AG04450 (cell line): Measurements from ENCODE around the gene ENKUR. TPM values are rescaled to one million over a fixed set of nuclear protein-coding genes. Genes with fewer than 3 reads are reported as not detected.
"Not testable (repeated sequence)": the region's sequence is repeated elsewhere in the genome, so short reads cannot be mapped to it uniquely, and the experiment has no call there.

Source experiments
- CTCF ChIA-PET: fragments of 300-600, 350-600 bp; formaldehyde crosslinking; extraction: SDS; loops from one replicate; lab custom pipeline; 2022; ENCODE audit warnings: antibody characterized with exemption, inconsistent platforms; lab: Charles Lee
- POLR2A ChIA-PET: fragments of 350-600 bp; formaldehyde crosslinking; extraction: SDS; loops from one replicate; lab custom pipeline; 2021; ENCODE audit warnings: antibody characterized with exemption, inconsistent platforms; lab: Yijun Ruan, JAX
- DNase-seq: peaks from one replicate; pipeline ENCODE4 v3.0.0-alpha.2; 2011; ENCODE audit warnings: low read depth, low spot score
- H3K27ac ChIP-seq: one replicate; pipeline ENCODE4 v1.5.1; 2012; ENCODE audit warnings: low read depth, low read length, control low read depth
- H3K27me3 ChIP-seq: one replicate; pipeline ENCODE4 v1.6.0; 2012; ENCODE audit warnings: low read length; ENCODE audit not compliant: control insufficient read depth, insufficient read depth
- H3K4me3 ChIP-seq: 2 replicates; pipeline ENCODE4 v1.5.1; 2011; ENCODE audit warnings: mild to moderate bottlenecking, low read depth, low read length, control low read depth
- H3K9me3 ChIP-seq: 2 replicates; pipeline ENCODE4 v1.5.1; 2012; ENCODE audit warnings: low read length; ENCODE audit not compliant: control insufficient read depth, insufficient read depth
- CTCF ChIP-seq: IDR thresholded peaks from 2 replicates; pipeline ENCODE4 v1.5.1; 2011; ENCODE audit warnings: low read depth, low read length, control low read depth, inconsistent platforms
- polyA plus RNA-seq: library from polyadenylated mRNA; depleted of rRNA; stranded (reverse); fragments of >200 nt; gene quantifications from 2 replicates; pipeline ENCODE4 v1.2.3, GENCODE V29; 2011

ENKUR gene
- polyA plus RNA-seq, 1 experiment: 0.11 TPM

- Histone ChIP-seq H3K9me3 (no peaks in the 10 kb centered on the region), H3K27ac (no peak overlapping the region), H3K4me3 (no peak overlapping the region), H3K27me3 (no peaks in the 10 kb centered on the region)
- ChIA-PET POLR2A (no interaction called here), CTCF (interaction anchor here (0.6 to 1.5 kb wide), 5 partner anchors 9 to 225 kb away, joined by 3 to 6 read pairs (median 3); no protein-coding TSS in a partner anchor)
- no peak for TF ChIP-seq CTCF
- no peak for DNase-seq
Observed at GRCh38 chr10:24961582-24961981, 54.4 kb downstream of the ENKUR start.

GRCh38 chr10:24959382-24959730 lies 56.6 kb downstream of the ENKUR start:
- no peak overlapping the region for H3K4me3 ChIP-seq
- ChIA-PET CTCF (no interaction called here), POLR2A (interaction anchor here (0.6 kb wide), 1 partner anchor 555 kb away, joined by 7 read pairs; no protein-coding TSS in a partner anchor)
- DNase-seq: no peak
- H3K27me3 ChIP-seq: no peaks in the 10 kb centered on the region
- TF ChIP-seq CTCF: no peak
- no peaks in the 10 kb centered on the region for H3K9me3 ChIP-seq
- H3K27ac ChIP-seq: peak overlapping the region; percentile 74

DNA sequence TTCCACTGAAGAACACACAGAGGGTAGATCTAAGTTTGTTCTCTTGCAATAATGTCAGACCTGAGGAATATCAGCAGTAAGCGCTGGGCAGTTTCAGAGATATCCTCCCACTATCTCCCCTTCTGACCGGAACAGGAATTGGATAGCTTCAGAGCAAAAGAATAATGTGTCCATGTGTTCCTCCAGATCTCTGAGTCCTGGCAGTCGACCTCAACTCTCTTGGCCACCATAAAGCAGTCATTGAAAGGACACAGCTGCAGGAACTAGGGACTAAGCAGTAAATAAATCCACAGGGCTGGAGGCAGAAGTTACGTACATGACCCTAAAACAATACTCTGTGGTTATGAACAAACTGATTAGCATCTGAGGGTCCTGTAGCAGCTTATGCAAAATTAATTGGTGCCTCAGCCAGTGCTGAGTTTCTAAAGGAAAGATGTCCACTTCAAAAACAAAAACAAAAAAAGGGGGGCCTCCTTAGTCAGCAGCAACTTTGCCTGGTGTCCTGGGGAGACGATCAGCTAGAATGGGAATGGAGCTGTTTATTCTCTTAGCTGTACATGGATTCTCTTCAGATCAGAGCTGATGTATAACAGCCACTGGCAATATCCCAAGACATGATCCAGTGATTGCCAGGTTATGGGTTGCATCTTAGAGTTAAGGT lies 57.1 kb downstream of the ENKUR start:
- Histone ChIP-seq H3K27me3 (no peaks in the 10 kb centered on the region), H3K9me3 (no peaks in the 10 kb centered on the region), H3K27ac (peak overlapping the region; percentile 74), H3K4me3 (no peak overlapping the region; the same call in 1 of the 2 replicates)
- TF ChIP-seq CTCF: 0 out of 2 replicates have a peak, but pooled peaks have one; percentile 11
- CTCF ChIA-PET: no interaction called here
- POLR2A ChIA-PET: interaction anchor here (0.6 kb wide), 1 partner anchor 554 kb away, joined by 7 read pairs; no protein-coding TSS in a partner anchor
- no peak for DNase-seq

- no peaks in the 10 kb centered on the region for H3K9me3 ChIP-seq
- POLR2A ChIA-PET: no interaction called here
- no peaks in the 10 kb centered on the region for H3K27me3 ChIP-seq
- H3K4me3 ChIP-seq: no peak overlapping the region; the same call in 1 of the 2 replicates
- no peak for TF ChIP-seq CTCF
- peak; percentile 68 for DNase-seq
- CTCF ChIA-PET: no interaction called here
- peak overlapping the region; percentile 74 for H3K27ac ChIP-seq
Observed at GRCh38 chr10:24958091-24958720, 57.8 kb downstream of the ENKUR start.

- CTCF ChIA-PET, H3K27me3 ChIP-seq, DNase-seq, H3K4me3 ChIP-seq, H3K9me3 ChIP-seq, POLR2A ChIA-PET: not testable (repeated sequence)
- H3K27ac ChIP-seq: peak overlapping the region; percentile 69
Observed at GRCh38 chr10:24957624-24958051, 58.3 kb downstream of the ENKUR start.
